GM10266 (cell line): ENCODE data around the gene GABBR2.

Experiments
- DNase-seq: peaks from one replicate; pipeline ENCODE4 v3.0.0; 2012; ENCODE audit errors: extremely low spot score
- CTCF ChIP-seq: IDR thresholded peaks from 2 replicates; pipeline ENCODE4 v1.5.1; 2012; ENCODE audit warnings: mild to moderate bottlenecking, low read depth; ENCODE audit not compliant: control insufficient read depth, insufficient read depth; ENCODE audit errors: missing control alignments

GABBR2 gene

GRCh38 chr9:98732801-98733200 is 24.1 kb upstream of the GABBR2 start:
- no peak for DNase-seq
- TF ChIP-seq CTCF, result no peak

- no peak for DNase-seq
- TF ChIP-seq CTCF, result no peak
Measured at GRCh38 chr9:98732091-98732490, 23.4 kb upstream of the GABBR2 start.

GRCh38 chr9:98730871-98731270 is 22.1 kb upstream of the GABBR2 start:
- no peak for DNase-seq
- no peak for TF ChIP-seq CTCF

GRCh38 chr9:98728500-98728899 is 19.8 kb upstream of the GABBR2 start:
- no peak for TF ChIP-seq CTCF
- DNase-seq, result no peak

- DNase-seq, result no peak
- TF ChIP-seq CTCF, result no peak
Measured at GRCh38 chr9:98727428-98727827, 18.7 kb upstream of the GABBR2 start.

- TF ChIP-seq CTCF, result no peak
- DNase-seq, result no peak
Measured at GRCh38 chr9:98726735-98727134, 18.0 kb upstream of the GABBR2 start.

GRCh38 chr9:98724810-98725530 is 16.2 kb upstream of the GABBR2 start:
- TF ChIP-seq CTCF, result no peak
- DNase-seq, result no peak
